Progenitor cell of endocrine pancreas (in vitro differentiated cells): ENCODE results near the gene SCNN1B. TPM values are rescaled to one million over a fixed set of nuclear protein-coding genes. Genes with fewer than 3 reads are reported as not detected.
"Not testable (repeated sequence)": the region's sequence is repeated elsewhere in the genome, so short reads cannot be mapped to it uniquely, and the experiment has no call there.

Experiments used
- DNase-seq: peaks from one replicate; pipeline ENCODE4 v3.0.0; 2021; ENCODE audit warnings: low spot score; ENCODE audit not compliant: unreplicated experiment
- H3K27ac Mint-ChIP-seq: 2 replicates; pipeline ENCODE4 v1.8.0; 2021; ENCODE audit warnings: mild to moderate bottlenecking, moderate library complexity, mixed read lengths
- H3K27me3 Mint-ChIP-seq: 2 replicates; pipeline ENCODE4 v1.8.0; 2021; ENCODE audit warnings: mixed read lengths
- H3K36me3 Mint-ChIP-seq: 2 replicates; pipeline ENCODE4 v1.8.0; 2022; ENCODE audit warnings: mixed read lengths; ENCODE audit not compliant: insufficient read depth
- H3K4me1 Mint-ChIP-seq: 2 replicates; pipeline ENCODE4 v1.8.0; 2021; ENCODE audit warnings: low read depth, mixed read lengths
- H3K4me3 Mint-ChIP-seq: 2 replicates; pipeline ENCODE4 v1.8.0; 2021; ENCODE audit warnings: low read depth, mild to moderate bottlenecking, moderate library complexity, mixed read lengths
- H3K9me3 Mint-ChIP-seq: 2 replicates; pipeline ENCODE4 v1.8.0; 2021; ENCODE audit warnings: low read depth, mixed read lengths
- CTCF ChIP-seq: fragments of 200-600 bp; sonication (generic); IDR thresholded peaks from one replicate; pipeline ENCODE4 v1.5.0; 2021; ENCODE audit warnings: antibody characterized with exemption, mild to moderate bottlenecking; ENCODE audit not compliant: unreplicated experiment
- total RNA-seq: library from RNA; stranded (reverse); gene quantifications from 2 replicates; pipeline ENCODE4 v1.2.1, GENCODE V29; 2021

SCNN1B gene
- total RNA-seq, 1 donor from 2014 or later = not detected

GRCh38 chr16:23294260-23294659 is 7.8 kb upstream of the SCNN1B start:
- H3K4me3 Mint-ChIP-seq = no peak overlapping the region
- no peak for DNase-seq
- no peaks in the 10 kb centered on the region for H3K4me1 Mint-ChIP-seq
- no peak for TF ChIP-seq CTCF
- H3K9me3 Mint-ChIP-seq = no peaks in the 10 kb centered on the region
- H3K27ac Mint-ChIP-seq = no peak overlapping the region
- peaks cover 23% of the 10 kb centered on the region for H3K27me3 Mint-ChIP-seq
- H3K36me3 Mint-ChIP-seq = no peaks in the 10 kb centered on the region

- Mint-ChIP-seq H3K27ac (no peak overlapping the region), H3K9me3 (no peaks in the 10 kb centered on the region), H3K4me3 (no peak overlapping the region), H3K36me3 (no peaks in the 10 kb centered on the region), H3K27me3 (peaks cover 46% of the 10 kb centered on the region), H3K4me1 (peaks cover 5% of the 10 kb centered on the region)
- TF ChIP-seq CTCF = peak; percentile 22
- no peak for DNase-seq
These were observed 5.1 kb upstream of the SCNN1B start for GRCh38 chr16:23296994-23297393.

GRCh38 chr16:23298290-23298915 is 3.7 kb upstream of the SCNN1B start:
- Mint-ChIP-seq H3K36me3 (no peaks in the 10 kb centered on the region), H3K4me1 (peaks cover 5% of the 10 kb centered on the region), H3K9me3 (no peaks in the 10 kb centered on the region), H3K4me3 (no peak overlapping the region), H3K27me3 (peaks cover 56% of the 10 kb centered on the region), H3K27ac (no peak overlapping the region)
- no peak for DNase-seq
- TF ChIP-seq CTCF = no peak

GRCh38 chr16:23299815-23300214 is 2.3 kb upstream of the SCNN1B start:
- H3K4me3 Mint-ChIP-seq, DNase-seq, H3K9me3 Mint-ChIP-seq, H3K36me3 Mint-ChIP-seq, H3K4me1 Mint-ChIP-seq, H3K27ac Mint-ChIP-seq: not testable (repeated sequence)
- peaks cover 69% of the 10 kb centered on the region for H3K27me3 Mint-ChIP-seq

GRCh38 chr16:23301251-23302044 is 654 bp upstream of the SCNN1B start:
- no peaks in the 10 kb centered on the region for H3K9me3 Mint-ChIP-seq
- DNase-seq = no peak
- no peak for TF ChIP-seq CTCF
- H3K4me1 Mint-ChIP-seq = peaks cover 5% of the 10 kb centered on the region
- H3K4me3 Mint-ChIP-seq = peak overlapping the region; percentile 62
- H3K27me3 Mint-ChIP-seq = peaks cover 70% of the 10 kb centered on the region
- H3K27ac Mint-ChIP-seq = no peak overlapping the region
- no peaks in the 10 kb centered on the region for H3K36me3 Mint-ChIP-seq
